ENCODE measurements around the gene MGAT1. TPM values are rescaled to one million over a fixed set of nuclear protein-coding genes. Genes with fewer than 3 reads are reported as not detected.

Gene MGAT1
- total RNA-seq, 1 experiment from 2014 or later = 76.2 TPM

Other genes starting within 250 kb of the MGAT1 start
- gene SCGB3A1, start 211.3 kb downstream of the MGAT1 start, total RNA-seq (2014; rRNA removed; shearing (Covaris generic)) = not detected in 2 replicates
- gene FLT4, start 153.2 kb downstream of the MGAT1 start, total RNA-seq (2014; rRNA removed; shearing (Covaris generic)) = 0.03 and 0.31 TPM in 2 replicates
- gene OR2Y1, start 62.7 kb downstream of the MGAT1 start, total RNA-seq (2014; rRNA removed; shearing (Covaris generic)) = not detected in 2 replicates
- gene ZFP62, start 58.5 kb upstream of the MGAT1 start, total RNA-seq (2014; rRNA removed; shearing (Covaris generic)) = 16.1 and 16.2 TPM in 2 replicates
- 0.18 TPM in 1 of 2 replicates, not detected in the other for gene BTNL8, start 96.4 kb upstream of the MGAT1 start, total RNA-seq (2014; rRNA removed; shearing (Covaris generic))
- gene BTNL3, start 186.0 kb upstream of the MGAT1 start, total RNA-seq (2014; rRNA removed; shearing (Covaris generic)) = not detected in 2 replicates
- gene BTNL9, start 237.5 kb upstream of the MGAT1 start, total RNA-seq (2014; rRNA removed; shearing (Covaris generic)) = 0.18 and 1.3 TPM in 2 replicates

All from HT1080 (cell line).